Measurements from ENCODE around the gene PPFIA4. TPM values are rescaled to one million over a fixed set of nuclear protein-coding genes. Genes with fewer than 3 reads are reported as not detected.

Gene PPFIA4
- total and polyA plus RNA-seq, 7 donors: 8.3 to 99.8 (median 29.1) TPM

- Histone ChIP-seq H3K4me1 (peaks cover 47% of the 10 kb centered on the region), H3K36me3 (ENCODE audit: insufficient read depth in 1 of 2, low read depth in 1 of 2) (peaks cover 0 to 40% of the 10 kb centered on the region in 2 donors), H3K9me3 (no peaks in the 10 kb centered on the region), H3K27me3 (ENCODE audit: insufficient read depth in 3 of 3, low read length in 2 of 3) (no peaks in the 10 kb centered on the region), H3K4me3 (no peak overlapping the region), H3K27ac (peak overlapping the region; percentile 16)
- intact Hi-C loops (cut with DNase I): loop anchor here in 1 of 2 donors (5.0 kb wide), 1 partner anchor 32 kb away; no protein-coding TSS in a partner anchor
- peak in 1 of 4 donors; percentile 8 for ATAC-seq
- no peak for DNase-seq
- TF ChIP-seq CTCF (IDR thresholded peaks at IDR 0.05): no peak
These were observed 48.3 kb downstream of the PPFIA4 start for GRCh38 chr1:203074610-203075009.

- no peak for TF ChIP-seq CTCF (IDR thresholded peaks at IDR 0.05)
- H3K4me3 ChIP-seq: peak overlapping the region; percentile 51
- peak overlapping the region; percentile 16 for H3K27ac ChIP-seq
- peaks cover 0 to 40% of the 10 kb centered on the region in 2 donors for H3K36me3 ChIP-seq (ENCODE audit: insufficient read depth in 1 of 2, low read depth in 1 of 2)
- no peaks in the 10 kb centered on the region for H3K27me3 ChIP-seq (ENCODE audit: insufficient read depth in 3 of 3, low read length in 2 of 3)
- no peaks in the 10 kb centered on the region for H3K9me3 ChIP-seq
- DNase-seq (no peak), ATAC-seq (peak in 3 of 4 donors; percentile 3 to 13 (median 6))
- 36 to 43% (median 41%) methylated on average over 50 to 56 of the region's 56 CpGs for WGBS, 3 donors
- intact Hi-C loops (cut with DNase I): loop anchor here in 1 of 2 donors (5.0 kb wide), 1 partner anchor 33 kb away; no protein-coding TSS in a partner anchor
- peaks cover 39% of the 10 kb centered on the region for H3K4me1 ChIP-seq
These were observed 49.1 kb downstream of the PPFIA4 start for GRCh38 chr1:203075236-203076030.

- Histone ChIP-seq H3K27me3 (ENCODE audit: insufficient read depth in 3 of 3, low read length in 2 of 3) (no peaks in the 10 kb centered on the region), H3K9me3 (no peaks in the 10 kb centered on the region), H3K27ac (peak overlapping the region; percentile 23), H3K36me3 (ENCODE audit: insufficient read depth in 1 of 2, low read depth in 1 of 2) (peaks cover 0 to 40% of the 10 kb centered on the region in 2 donors), H3K4me3 (peak overlapping the region; percentile 51), H3K4me1 (peaks cover 33% of the 10 kb centered on the region)
- peak in 1 of 2 donors; percentile 59 for DNase-seq
- intact Hi-C loops (cut with DNase I): loop anchor here in 1 of 2 donors (5.0 kb wide), 1 partner anchor 34 kb away; no protein-coding TSS in a partner anchor
- TF ChIP-seq CTCF (IDR thresholded peaks at IDR 0.05): no peak
- ATAC-seq: peak; percentile 5 to 8 (median 7)
- 49 to 55% (median 52%) methylated on average over 24 to 30 of the region's 30 CpGs for WGBS, 3 donors
These were observed 49.8 kb downstream of the PPFIA4 start for GRCh38 chr1:203076031-203076511.

GRCh38 chr1:203077367-203077766, 51.1 kb downstream of the PPFIA4 start:
- no peak overlapping the region for H3K4me3 ChIP-seq
- TF ChIP-seq CTCF (IDR thresholded peaks at IDR 0.05): no peak
- H3K27me3 ChIP-seq (ENCODE audit: insufficient read depth in 3 of 3, low read length in 2 of 3): no peaks in the 10 kb centered on the region
- peaks cover 28% of the 10 kb centered on the region for H3K4me1 ChIP-seq
- peaks cover 0 to 30% of the 10 kb centered on the region in 2 donors for H3K36me3 ChIP-seq (ENCODE audit: insufficient read depth in 1 of 2, low read depth in 1 of 2)
- DNase-seq: no peak
- peak in 2 of 4 donors; percentile 15 to 34 for ATAC-seq
- H3K27ac ChIP-seq: no peak overlapping the region
- no peaks in the 10 kb centered on the region for H3K9me3 ChIP-seq
- 50 to 88% (median 73%) methylated on average over 3 of the region's 3 CpGs for WGBS, 3 donors
- intact Hi-C loops (cut with DNase I): loop anchor here in 1 of 2 donors (5.0 kb wide), 1 partner anchor 35 kb away; no protein-coding TSS in a partner anchor
